GM10248 (cell line): ENCODE results near the gene APH1B.

Experiments
- CTCF ChIA-PET: fragments of 300-600 bp; sonication (Branson Sonifier 250); formaldehyde crosslinking; extraction: SDS; loops from one replicate; lab custom pipeline; 2021; ENCODE audit warnings: antibody characterized with exemption; lab: Yijun Ruan, JAX
- POLR2A ChIA-PET: fragments of 350-650 bp; sonication (Branson Sonifier 250); formaldehyde crosslinking; extraction: SDS; loops from one replicate; lab custom pipeline; 2020; ENCODE audit warnings: antibody characterized with exemption; lab: Yijun Ruan, JAX
- DNase-seq: peaks from one replicate; pipeline ENCODE4 v3.0.0; 2012; ENCODE audit errors: extremely low spot score
- TF ChIP-seq, protein P1 (sequence below): IDR thresholded peaks from 2 replicates; pipeline ENCODE4 v1.5.1; 2012; ENCODE audit warnings: mild to moderate bottlenecking, low read depth; ENCODE audit errors: extremely low read depth, missing control alignments, control extremely low read depth

APH1B gene

DNA sequence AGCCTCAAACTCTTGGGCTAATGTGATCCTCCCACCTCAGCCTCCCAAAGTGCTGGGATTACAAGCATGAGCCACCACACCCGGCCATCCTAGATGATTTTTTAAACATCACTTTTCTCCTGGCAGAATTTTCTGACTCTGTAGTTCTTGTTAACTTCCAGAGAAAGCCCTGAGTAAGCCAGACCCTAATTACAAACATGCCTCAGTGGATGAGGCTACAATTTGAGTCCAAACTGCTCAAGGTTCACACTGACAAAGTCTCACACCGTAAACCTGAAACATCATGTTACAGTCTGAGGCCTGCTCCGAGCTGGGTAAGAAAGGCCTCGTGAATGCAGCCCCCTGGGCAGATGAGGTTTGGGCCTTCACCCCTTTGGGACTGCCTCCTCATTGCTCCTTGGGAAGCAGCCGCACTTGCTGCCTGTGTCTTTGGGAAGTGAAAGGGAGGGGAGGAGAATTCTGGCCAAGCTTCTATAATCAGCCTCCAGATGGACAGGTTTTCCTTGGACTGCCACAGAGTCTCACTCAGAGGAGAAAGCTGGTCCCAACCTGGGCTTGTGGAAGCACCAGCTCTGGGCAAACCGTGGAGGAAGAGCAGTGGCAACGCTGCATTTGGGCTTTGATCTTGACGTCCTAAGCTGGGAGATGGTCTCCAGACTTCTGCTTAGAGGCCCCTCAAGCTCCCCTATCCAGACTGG, 58.3 kb downstream of the APH1B start:
- TF ChIP-seq, protein P1, sequence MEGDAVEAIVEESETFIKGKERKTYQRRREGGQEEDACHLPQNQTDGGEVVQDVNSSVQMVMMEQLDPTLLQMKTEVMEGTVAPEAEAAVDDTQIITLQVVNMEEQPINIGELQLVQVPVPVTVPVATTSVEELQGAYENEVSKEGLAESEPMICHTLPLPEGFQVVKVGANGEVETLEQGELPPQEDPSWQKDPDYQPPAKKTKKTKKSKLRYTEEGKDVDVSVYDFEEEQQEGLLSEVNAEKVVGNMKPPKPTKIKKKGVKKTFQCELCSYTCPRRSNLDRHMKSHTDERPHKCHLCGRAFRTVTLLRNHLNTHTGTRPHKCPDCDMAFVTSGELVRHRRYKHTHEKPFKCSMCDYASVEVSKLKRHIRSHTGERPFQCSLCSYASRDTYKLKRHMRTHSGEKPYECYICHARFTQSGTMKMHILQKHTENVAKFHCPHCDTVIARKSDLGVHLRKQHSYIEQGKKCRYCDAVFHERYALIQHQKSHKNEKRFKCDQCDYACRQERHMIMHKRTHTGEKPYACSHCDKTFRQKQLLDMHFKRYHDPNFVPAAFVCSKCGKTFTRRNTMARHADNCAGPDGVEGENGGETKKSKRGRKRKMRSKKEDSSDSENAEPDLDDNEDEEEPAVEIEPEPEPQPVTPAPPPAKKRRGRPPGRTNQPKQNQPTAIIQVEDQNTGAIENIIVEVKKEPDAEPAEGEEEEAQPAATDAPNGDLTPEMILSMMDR, result no peak
- no peak for DNase-seq
- ChIA-PET CTCF (interaction anchor here (1.3 kb wide), 1 partner anchor 13 kb away, joined by 3 read pairs; no protein-coding TSS in a partner anchor), POLR2A (no interaction called here)

DNA sequence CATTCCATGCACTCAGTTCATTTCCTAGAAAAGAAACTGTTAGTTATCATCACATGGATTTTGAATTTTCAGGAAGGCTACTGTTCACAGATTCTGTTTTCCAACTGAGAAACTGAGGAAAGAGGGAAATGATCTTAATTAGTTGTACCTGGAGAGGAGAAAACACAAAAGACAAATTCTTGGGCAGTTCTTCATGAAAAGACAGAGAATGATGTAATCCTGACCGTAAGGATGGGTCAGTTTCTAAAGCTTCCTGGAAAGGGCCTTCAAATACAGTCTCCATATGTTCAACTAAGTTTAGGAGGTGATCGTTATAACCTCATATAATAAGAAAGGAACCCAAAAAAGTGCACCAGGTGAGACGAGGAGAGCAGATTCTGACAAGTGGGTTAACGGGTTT, 59.6 kb downstream of the APH1B start:
- TF ChIP-seq, protein P1, result no peak
- CTCF ChIA-PET, result interaction anchor here (1.5 kb wide), 1 partner anchor 12 kb away, joined by 7 read pairs; no protein-coding TSS in a partner anchor
- no peak for DNase-seq
- POLR2A ChIA-PET, result no interaction called here

DNA sequence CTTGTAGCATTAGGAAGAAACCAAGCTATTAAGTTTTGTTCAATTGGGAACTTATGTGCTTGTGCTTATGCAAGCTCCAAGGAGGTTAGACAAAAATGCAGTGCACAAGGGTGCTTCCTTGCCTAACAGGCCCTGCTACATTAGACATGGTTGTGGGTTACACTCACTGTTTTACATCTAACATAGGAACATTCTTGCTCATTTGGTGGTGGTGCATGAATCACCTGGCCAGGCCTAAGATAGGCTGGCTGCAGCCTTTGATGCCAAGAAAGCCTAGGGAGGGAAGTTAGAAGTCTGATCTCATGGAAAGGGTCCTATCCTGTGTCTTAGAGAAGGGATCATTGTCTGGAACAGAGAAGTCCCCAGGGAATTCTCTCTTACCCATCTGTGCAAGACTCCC, 60.8 kb downstream of the APH1B start:
- CTCF ChIA-PET, result interaction anchor here (1.5 kb wide), 1 partner anchor 11 kb away, joined by 7 read pairs; no protein-coding TSS in a partner anchor

DNA sequence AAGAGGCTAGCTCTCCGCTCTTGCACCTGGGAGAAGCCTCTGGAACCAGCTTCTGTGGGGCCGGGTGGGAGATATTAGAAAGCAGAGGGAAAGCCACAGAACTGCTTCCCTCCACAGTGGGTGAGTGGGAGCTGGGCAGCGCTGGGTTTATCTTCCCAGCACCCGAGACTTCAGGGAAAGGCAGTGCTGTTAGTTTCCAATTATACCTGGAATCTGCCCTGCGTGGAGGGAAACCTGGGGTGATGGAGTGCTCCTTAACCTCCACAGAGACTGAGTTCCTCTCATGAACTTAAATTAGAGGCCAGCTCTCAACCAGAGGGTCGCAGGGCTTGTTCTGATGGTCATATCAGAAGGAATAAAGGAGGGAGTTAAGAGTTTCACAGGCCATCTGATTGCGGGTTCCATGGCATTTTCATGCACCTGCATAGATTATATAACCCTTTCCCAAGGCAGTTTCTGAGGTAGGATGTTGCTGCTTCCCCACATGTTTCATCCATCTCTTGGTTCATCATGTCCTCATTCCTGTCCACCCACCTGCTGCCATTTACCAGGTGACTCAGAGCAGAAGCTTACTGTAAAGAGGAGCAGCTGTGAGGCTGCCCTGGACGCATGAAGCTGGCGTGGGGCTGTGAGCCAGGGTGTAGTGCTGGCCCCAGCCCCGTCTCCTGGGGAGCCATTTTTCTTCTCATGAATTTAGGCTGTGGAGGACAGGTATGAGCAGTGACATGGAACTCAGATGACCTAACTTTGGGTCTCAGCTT, 61.8 kb downstream of the APH1B start:
- DNase-seq, result no peak
- ChIA-PET POLR2A (no interaction called here), CTCF (interaction anchor here (1.1 to 1.6 kb wide), 3 partner anchors 11 to 46 kb away, joined by 3 to 4 read pairs (median 3); no protein-coding TSS in a partner anchor)
- TF ChIP-seq, protein P1, result no peak

More for the DNA sequence above, 60.8 kb downstream of the APH1B start:
- TF ChIP-seq, protein P1, result no peak
- no peak for DNase-seq
- POLR2A ChIA-PET, result no interaction called here

DNA sequence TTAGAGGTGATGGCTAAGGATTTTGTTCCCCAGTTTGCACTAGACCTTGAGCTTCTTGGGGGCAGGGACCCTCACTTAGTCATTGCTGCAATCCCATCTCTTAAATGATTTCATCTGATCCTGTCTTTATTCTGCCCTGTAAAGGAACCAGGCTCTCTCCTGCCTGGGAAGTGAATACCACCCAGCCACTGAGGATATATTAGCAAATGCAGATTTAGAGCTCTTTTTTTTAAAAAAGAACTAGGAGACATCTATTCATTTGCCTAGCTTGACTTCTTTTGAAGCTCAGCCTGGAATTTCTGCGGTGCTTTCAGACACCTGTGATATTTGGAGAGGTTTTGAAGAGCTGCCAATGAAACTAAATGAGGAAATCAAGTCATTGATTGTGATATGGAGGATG, 62.4 kb downstream of the APH1B start:
- ChIA-PET POLR2A (no interaction called here), CTCF (interaction anchor here (1.1 to 1.6 kb wide), 3 partner anchors 10 to 47 kb away, joined by 3 to 4 read pairs (median 3); no protein-coding TSS in a partner anchor)
- TF ChIP-seq, protein P1, result no peak
- DNase-seq, result no peak

DNA sequence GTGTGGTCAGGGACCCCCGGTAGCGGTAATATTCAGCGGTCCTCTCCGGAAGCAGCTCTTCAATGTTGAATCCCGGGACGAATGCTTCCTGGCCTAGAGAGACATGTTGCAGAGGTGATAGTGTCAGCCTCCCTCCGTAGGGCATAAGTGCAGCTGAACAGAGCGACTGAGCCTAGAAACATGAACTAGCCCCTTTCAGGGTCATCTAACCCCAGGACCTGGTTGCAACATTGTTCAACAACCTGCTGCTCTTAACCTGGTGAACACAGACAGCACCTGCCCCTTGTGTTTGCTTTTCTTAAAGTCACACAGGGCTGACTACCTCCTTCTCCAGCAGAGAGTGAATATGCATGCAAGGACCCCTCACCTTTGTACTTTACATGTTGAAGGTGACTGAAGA, 62.9 kb downstream of the APH1B start:
- POLR2A ChIA-PET, result no interaction called here
- TF ChIP-seq, protein P1, result no peak
- CTCF ChIA-PET, result interaction anchor here (1.5 to 1.6 kb wide), 2 partner anchors 15 to 48 kb away, joined by 3 read pairs; no protein-coding TSS in a partner anchor
- no peak for DNase-seq
